WTC11 (cell line): ENCODE data around the gene SHLD1. TPM values are rescaled to one million over a fixed set of nuclear protein-coding genes. Genes with fewer than 3 reads are reported as not detected.

Source experiments
- ATAC-seq: fragments of 200-7000 bp; cut with Tn5 transposase; 2 replicates; pipeline ENCODE4 v1.10.0; 2021; ENCODE audit warnings: mild to moderate bottlenecking, moderate library complexity
- CTCF ChIA-PET: fragments of 300-600 bp; sonication (Branson Sonifier 250); formaldehyde crosslinking; loops from one replicate; lab custom pipeline; 2021; ENCODE audit warnings: antibody characterized with exemption; lab: Charles Lee
- POLR2A ChIA-PET: fragments of 350-600 bp; sonication (Branson Sonifier 250); formaldehyde crosslinking; loops from one replicate; lab custom pipeline; 2021; ENCODE audit warnings: antibody characterized with exemption; lab: Charles Lee
- DNase-seq: peaks from one replicate; pipeline ENCODE4 v3.0.0; 2021; ENCODE audit warnings: low spot score
- H3K27ac Mint-ChIP-seq: 2 replicates; pipeline ENCODE4 v1.8.0; 2021; ENCODE audit warnings: mixed read lengths
- H3K27me3 Mint-ChIP-seq: 2 replicates; pipeline ENCODE4 v1.8.0; 2021; ENCODE audit warnings: low read depth, mild to moderate bottlenecking, moderate library complexity, mixed read lengths
- H3K36me3 Mint-ChIP-seq: 2 replicates; pipeline ENCODE4 v1.8.0; 2021; ENCODE audit warnings: mixed read lengths
- H3K4me1 Mint-ChIP-seq: 2 replicates; pipeline ENCODE4 v1.8.0; 2022; ENCODE audit warnings: mixed read lengths
- H3K4me3 Mint-ChIP-seq: 2 replicates; pipeline ENCODE4 v1.8.0; 2021; ENCODE audit warnings: mild to moderate bottlenecking, moderate library complexity, mixed read lengths
- H3K9me3 Mint-ChIP-seq: 2 replicates; pipeline ENCODE4 v1.8.0; 2021; ENCODE audit warnings: mixed read lengths
- ARID4B ChIP-seq: sonication (generic); formaldehyde crosslinking; IDR thresholded peaks from 2 replicates; pipeline ENCODE4 v1.8.0; 2023; ENCODE audit warnings: missing genetic modification reagents, mild to moderate bottlenecking, borderline replicate concordance
- ATF3 ChIP-seq: sonication (generic); formaldehyde crosslinking; conservative IDR thresholded peaks from 2 replicates; pipeline ENCODE4 v1.8.1; 2022; ENCODE audit warnings: mild to moderate bottlenecking, missing genetic modification reagents
- CREB1 ChIP-seq: sonication (generic); formaldehyde crosslinking; IDR thresholded peaks from 2 replicates; pipeline ENCODE4 v1.8.0; 2023; ENCODE audit warnings: mild to moderate bottlenecking, missing genetic modification reagents
- E2F5 ChIP-seq: sonication (generic); formaldehyde crosslinking; IDR thresholded peaks from 2 replicates; pipeline ENCODE4 v1.8.1; 2022; ENCODE audit warnings: mild to moderate bottlenecking, moderate library complexity, missing genetic modification reagents
- ELF4 ChIP-seq: sonication (generic); formaldehyde crosslinking; IDR thresholded peaks from 2 replicates; pipeline ENCODE4 v1.8.1; 2022; ENCODE audit warnings: low read depth, mild to moderate bottlenecking, moderate library complexity, missing genetic modification reagents
- EMX1 ChIP-seq: fragments of 250-450 bp; sonication (Bioruptor Pico); IDR thresholded peaks from 2 replicates; pipeline ENCODE4 v1.8.0; 2021; ENCODE audit warnings: mild to moderate bottlenecking
- ESRRA ChIP-seq: sonication (generic); formaldehyde crosslinking; IDR thresholded peaks from 2 replicates; pipeline ENCODE4 v1.8.1; 2022; ENCODE audit warnings: mild to moderate bottlenecking, missing genetic modification reagents, borderline replicate concordance
- FOXJ3 ChIP-seq: sonication (generic); formaldehyde crosslinking; IDR thresholded peaks from 2 replicates; pipeline ENCODE4 v1.9.0; 2021; ENCODE audit warnings: missing genetic modification reagents, mild to moderate bottlenecking, borderline replicate concordance
- GRHL2 ChIP-seq: fragments of 250-450 bp; sonication (Bioruptor Pico); IDR thresholded peaks from 2 replicates; pipeline ENCODE4 v1.8.0; 2022; ENCODE audit warnings: mild to moderate bottlenecking, moderate library complexity; ENCODE audit not compliant: insufficient replicate concordance, severe bottlenecking
- KAT7 ChIP-seq: sonication (generic); formaldehyde crosslinking; IDR thresholded peaks from 2 replicates; pipeline ENCODE4 v1.8.1; 2023; ENCODE audit warnings: missing genetic modification reagents, mild to moderate bottlenecking, borderline replicate concordance
- NFATC4 ChIP-seq: fragments of 250-450 bp; sonication (Bioruptor Pico); IDR thresholded peaks from 2 replicates; pipeline ENCODE4 v1.9.0; 2021; ENCODE audit warnings: mild to moderate bottlenecking
- NR1H2 ChIP-seq: sonication (generic); formaldehyde crosslinking; IDR thresholded peaks from 2 replicates; pipeline ENCODE4 v1.9.0; 2021; ENCODE audit warnings: mild to moderate bottlenecking, moderate library complexity, missing genetic modification reagents
- ZNF138 ChIP-seq: sonication (generic); formaldehyde crosslinking; conservative IDR thresholded peaks from 2 replicates; pipeline ENCODE4 v1.8.1; 2022; ENCODE audit warnings: mild to moderate bottlenecking, moderate library complexity, missing genetic modification reagents
- ZNF263 ChIP-seq: sonication (generic); formaldehyde crosslinking; IDR thresholded peaks from 2 replicates; pipeline ENCODE4 v1.8.1; 2022; ENCODE audit warnings: low read depth, mild to moderate bottlenecking, moderate library complexity, missing genetic modification reagents
- ZNF671 ChIP-seq: fragments of 250-450 bp; sonication (Bioruptor Pico); IDR thresholded peaks from 2 replicates; pipeline ENCODE4 v1.8.0; 2021; ENCODE audit warnings: mild to moderate bottlenecking
- total RNA-seq: library from RNA; stranded (reverse); gene quantifications from 3 replicates; pipeline ENCODE4 v1.2.3, GENCODE V29; 2021
- TF ChIP-seq, protein P1 (sequence below): sonication (generic); formaldehyde crosslinking; IDR thresholded peaks from 2 replicates; pipeline ENCODE4 v1.8.1; 2023; ENCODE audit warnings: mild to moderate bottlenecking, missing genetic modification reagents
- TF ChIP-seq, protein P2 (sequence below): sonication (generic); formaldehyde crosslinking; IDR thresholded peaks from 2 replicates; pipeline ENCODE4 v1.8.0; 2022; ENCODE audit warnings: mild to moderate bottlenecking, missing genetic modification reagents

SHLD1 gene
- total RNA-seq, 1 experiment from 2014 or later, result 4.1 TPM

- DNase-seq, result no peak
- Mint-ChIP-seq H3K27me3 (no peaks in the 10 kb centered on the region), H3K4me1 (peaks cover 29% of the 10 kb centered on the region), H3K36me3 (no peaks in the 10 kb centered on the region), H3K27ac (no peak overlapping the region), H3K4me3 (no peak overlapping the region), H3K9me3 (no peaks in the 10 kb centered on the region)
- ATAC-seq, result no peak; the same call in 1 of the 2 replicates
- TF ChIP-seq ZNF263 (CRISPR knock-in tag), result no peak
- TF ChIP-seq EMX1 (CRISPR knock-in tag), result no peak
- no peak for TF ChIP-seq ARID4B (CRISPR knock-in tag)
- no peak for TF ChIP-seq E2F5
- TF ChIP-seq, protein P1, sequence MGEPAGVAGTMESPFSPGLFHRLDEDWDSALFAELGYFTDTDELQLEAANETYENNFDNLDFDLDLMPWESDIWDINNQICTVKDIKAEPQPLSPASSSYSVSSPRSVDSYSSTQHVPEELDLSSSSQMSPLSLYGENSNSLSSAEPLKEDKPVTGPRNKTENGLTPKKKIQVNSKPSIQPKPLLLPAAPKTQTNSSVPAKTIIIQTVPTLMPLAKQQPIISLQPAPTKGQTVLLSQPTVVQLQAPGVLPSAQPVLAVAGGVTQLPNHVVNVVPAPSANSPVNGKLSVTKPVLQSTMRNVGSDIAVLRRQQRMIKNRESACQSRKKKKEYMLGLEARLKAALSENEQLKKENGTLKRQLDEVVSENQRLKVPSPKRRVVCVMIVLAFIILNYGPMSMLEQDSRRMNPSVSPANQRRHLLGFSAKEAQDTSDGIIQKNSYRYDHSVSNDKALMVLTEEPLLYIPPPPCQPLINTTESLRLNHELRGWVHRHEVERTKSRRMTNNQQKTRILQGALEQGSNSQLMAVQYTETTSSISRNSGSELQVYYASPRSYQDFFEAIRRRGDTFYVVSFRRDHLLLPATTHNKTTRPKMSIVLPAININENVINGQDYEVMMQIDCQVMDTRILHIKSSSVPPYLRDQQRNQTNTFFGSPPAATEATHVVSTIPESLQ (CRISPR knock-in tag), result no peak
- TF ChIP-seq GRHL2 (CRISPR knock-in tag), result no peak
- no peak for TF ChIP-seq ESRRA (CRISPR knock-in tag)
- TF ChIP-seq ELF4 (CRISPR knock-in tag), result no peak
- TF ChIP-seq ATF3 (CRISPR knock-in tag), result no peak
- TF ChIP-seq ZNF671 (CRISPR knock-in tag), result no peak
- no peak for TF ChIP-seq NFATC4 (CRISPR knock-in tag)
- TF ChIP-seq NR1H2 (CRISPR knock-in tag), result no peak
- TF ChIP-seq CREB1 (CRISPR knock-in tag), result no peak
- TF ChIP-seq KAT7 (CRISPR knock-in tag), result no peak
- no peak for TF ChIP-seq FOXJ3 (CRISPR knock-in tag)
- TF ChIP-seq ZNF138 (CRISPR knock-in tag), result no peak
- TF ChIP-seq, protein P2, sequence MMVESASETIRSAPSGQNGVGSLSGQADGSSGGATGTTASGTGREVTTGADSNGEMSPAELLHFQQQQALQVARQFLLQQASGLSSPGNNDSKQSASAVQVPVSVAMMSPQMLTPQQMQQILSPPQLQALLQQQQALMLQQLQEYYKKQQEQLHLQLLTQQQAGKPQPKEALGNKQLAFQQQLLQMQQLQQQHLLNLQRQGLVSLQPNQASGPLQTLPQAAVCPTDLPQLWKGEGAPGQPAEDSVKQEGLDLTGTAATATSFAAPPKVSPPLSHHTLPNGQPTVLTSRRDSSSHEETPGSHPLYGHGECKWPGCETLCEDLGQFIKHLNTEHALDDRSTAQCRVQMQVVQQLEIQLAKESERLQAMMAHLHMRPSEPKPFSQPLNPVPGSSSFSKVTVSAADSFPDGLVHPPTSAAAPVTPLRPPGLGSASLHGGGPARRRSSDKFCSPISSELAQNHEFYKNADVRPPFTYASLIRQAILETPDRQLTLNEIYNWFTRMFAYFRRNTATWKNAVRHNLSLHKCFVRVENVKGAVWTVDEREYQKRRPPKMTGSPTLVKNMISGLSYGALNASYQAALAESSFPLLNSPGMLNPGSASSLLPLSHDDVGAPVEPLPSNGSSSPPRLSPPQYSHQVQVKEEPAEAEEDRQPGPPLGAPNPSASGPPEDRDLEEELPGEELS (CRISPR knock-in tag), result no peak
- ChIA-PET CTCF (interaction anchor here (0.7 to 1.4 kb wide), 5 partner anchors 8 to 266 kb away, joined by 3 to 6 read pairs (median 5); no protein-coding TSS in a partner anchor), POLR2A (interaction anchor here (0.7 to 0.8 kb wide), 2 partner anchors 40 to 300 kb away, joined by 3 to 6 read pairs; no protein-coding TSS in a partner anchor)
These were observed 46.3 kb downstream of the SHLD1 start for GRCh38 chr20:5796331-5797040.
